Caco-2 (cell line): Measurements from ENCODE around the gene TEN1. TPM values are rescaled to one million over a fixed set of nuclear protein-coding genes. Genes with fewer than 3 reads are reported as not detected.

Experiments
- BruUV-seq: library from RNA; stranded (reverse); fragments of 400-500 nt; replicated peaks from 2 replicates; lab custom pipeline; 2021; lab: Mats Ljungman, UMichigan
- CTCF ChIA-PET: fragments of 300-600 bp; sonication (Branson Sonifier 250); formaldehyde crosslinking; loops from one replicate; lab custom pipeline; 2022; ENCODE audit warnings: antibody characterized with exemption; lab: Charles Lee
- POLR2A ChIA-PET: fragments of 300-600 bp; sonication (Branson Sonifier 250); formaldehyde crosslinking; loops from one replicate; lab custom pipeline; 2022; ENCODE audit warnings: antibody characterized with exemption; lab: Charles Lee
- DNase-seq, 2 experiments: peaks; one replicate each; pipeline versions ENCODE4 v3.0.0 to v3.0.0-alpha.2; 2020 to 2022
- H3K27me3 ChIP-seq: replicated peaks from 2 replicates; pipeline ENCODE4 v1.6.0; 2011; ENCODE audit warnings: low read length; ENCODE audit not compliant: control insufficient read depth, insufficient read depth
- H3K36me3 ChIP-seq: 2 replicates; pipeline ENCODE4 v1.5.1; 2011; ENCODE audit warnings: low read length; ENCODE audit not compliant: control insufficient read depth, insufficient read depth
- H3K4me1 ChIP-seq: fragments of 250-450 bp; sonication (Bioruptor Pico); 2 replicates; pipeline ENCODE4 v1.5.1; 2020; ENCODE audit warnings: mild to moderate bottlenecking
- H3K4me3 ChIP-seq: 2 replicates; pipeline ENCODE4 v1.5.1; 2011; ENCODE audit warnings: low read depth, mild to moderate bottlenecking, control low read depth, low read length
- H3K9me3 ChIP-seq: fragments of 250-450 bp; sonication (Bioruptor Pico); 2 replicates; pipeline ENCODE4 v1.5.1; 2020; ENCODE audit warnings: mild to moderate bottlenecking, moderate library complexity
- H3K27ac Mint-ChIP-seq: one replicate; pipeline ENCODE4 v1.8.0; 2022; ENCODE audit warnings: mixed read lengths; ENCODE audit not compliant: unreplicated experiment
- H3K27me3 Mint-ChIP-seq: one replicate; pipeline ENCODE4 v1.8.0; 2022; ENCODE audit warnings: mixed read lengths; ENCODE audit not compliant: insufficient read depth, unreplicated experiment
- H3K36me3 Mint-ChIP-seq: one replicate; pipeline ENCODE4 v1.8.0; 2022; ENCODE audit warnings: mild to moderate bottlenecking, mixed read lengths; ENCODE audit not compliant: insufficient read depth, unreplicated experiment
- H3K4me1 Mint-ChIP-seq: one replicate; pipeline ENCODE4 v1.8.0; 2022; ENCODE audit warnings: low read depth, mixed read lengths; ENCODE audit not compliant: unreplicated experiment
- H3K4me3 Mint-ChIP-seq: one replicate; pipeline ENCODE4 v1.8.0; 2022; ENCODE audit warnings: mild to moderate bottlenecking, moderate library complexity, mixed read lengths; ENCODE audit not compliant: unreplicated experiment
- H3K9me3 Mint-ChIP-seq: one replicate; pipeline ENCODE4 v1.8.0; 2022; ENCODE audit warnings: mixed read lengths; ENCODE audit not compliant: unreplicated experiment
- CTCF ChIP-seq, 2 experiments: fragments of 200-600 bp in 1 of 2; IDR thresholded peaks; 1 replicate in 1 of 2; 2 replicates in 1 of 2; pipeline versions ENCODE4 v1.5.1 to v1.8.0; 2011 to 2022; ENCODE audit warnings: antibody characterized with exemption in 1 of 2, control low read depth in 1 of 2, inconsistent platforms in 1 of 2, low read depth in 1 of 2, low read length in 1 of 2, mild to moderate bottlenecking in 1 of 2, moderate library complexity in 1 of 2; ENCODE audit not compliant: insufficient read depth in 1 of 2, severe bottlenecking in 1 of 2, unreplicated experiment in 1 of 2
- intact Hi-C: fragments of 100-400 bp; cut with micrococcal nuclease; formaldehyde crosslinking; loops from one replicate; pipeline ENCODE4 v1.10.0; 2022; ENCODE audit not compliant: unreplicated experiment
- total RNA-seq: library from RNA; stranded (reverse); gene quantifications from 2 replicates; pipeline ENCODE4 v1.2.3, GENCODE V29; 2022

TEN1 gene
- total RNA-seq, 1 experiment from 2014 or later = 20.3 TPM

- no peak for TF ChIP-seq CTCF (IDR thresholded peaks at IDR 0.05; ENCODE audit: insufficient read depth in 1 of 2, low read depth in 1 of 2, low read length in 1 of 2, severe bottlenecking in 1 of 2, unreplicated experiment in 1 of 2)
- H3K27me3 Mint-ChIP-seq = no peaks in the 10 kb centered on the region
- no peak overlapping the region for H3K4me3 Mint-ChIP-seq
- ChIA-PET CTCF (interaction anchor here (0.5 to 0.6 kb wide), 2 partner anchors 26 to 91 kb away, joined by 3 to 4 read pairs; no protein-coding TSS in a partner anchor), POLR2A (interaction anchor here (0.9 kb wide), 1 partner anchor 86 kb away, joined by 4 read pairs; the partner anchor contains the start of gene EXOC7)
- H3K4me3 ChIP-seq = no peak overlapping the region
- no TSS peak for BruUV-seq
- intact Hi-C loops = no loop called here
- no peaks in the 10 kb centered on the region for H3K36me3 ChIP-seq
- peaks cover 11% of the 10 kb centered on the region for H3K4me1 ChIP-seq
- no peaks in the 10 kb centered on the region for H3K9me3 ChIP-seq
- H3K27me3 ChIP-seq = no peaks in the 10 kb centered on the region
- H3K27ac Mint-ChIP-seq = no peak overlapping the region
- peaks cover 22% of the 10 kb centered on the region for H3K4me1 Mint-ChIP-seq
- DNase-seq = no peak
- no peaks in the 10 kb centered on the region for H3K9me3 Mint-ChIP-seq
- peaks cover 5% of the 10 kb centered on the region for H3K36me3 Mint-ChIP-seq
Measured at GRCh38 chr17:76017481-76018339, 38.7 kb downstream of the TEN1 start.

GRCh38 chr17:76018340-76018680 is 39.3 kb downstream of the TEN1 start:
- Histone ChIP-seq H3K9me3 (no peaks in the 10 kb centered on the region), H3K4me1 (peaks cover 11% of the 10 kb centered on the region), H3K36me3 (no peaks in the 10 kb centered on the region), H3K27me3 (no peaks in the 10 kb centered on the region), H3K4me3 (no peak overlapping the region)
- H3K4me1 Mint-ChIP-seq = peaks cover 20% of the 10 kb centered on the region
- H3K27ac Mint-ChIP-seq = no peak overlapping the region
- H3K36me3 Mint-ChIP-seq = peaks cover 5% of the 10 kb centered on the region
- ChIA-PET CTCF (interaction anchor here (0.5 kb wide), 1 partner anchor 91 kb away, joined by 3 read pairs; no protein-coding TSS in a partner anchor), POLR2A (interaction anchor here (0.9 kb wide), 1 partner anchor 85 kb away, joined by 4 read pairs; the partner anchor contains the start of gene EXOC7)
- TF ChIP-seq CTCF (IDR thresholded peaks at IDR 0.05; ENCODE audit: insufficient read depth in 1 of 2, low read depth in 1 of 2, low read length in 1 of 2, severe bottlenecking in 1 of 2, unreplicated experiment in 1 of 2) = no peak
- H3K4me3 Mint-ChIP-seq = no peak overlapping the region
- intact Hi-C loops = no loop called here
- DNase-seq = no peak
- H3K9me3 Mint-ChIP-seq = no peaks in the 10 kb centered on the region
- no TSS peak for BruUV-seq
- no peaks in the 10 kb centered on the region for H3K27me3 Mint-ChIP-seq

GRCh38 chr17:76018801-76019200 is 39.8 kb downstream of the TEN1 start:
- no peak for TF ChIP-seq CTCF (IDR thresholded peaks at IDR 0.05; ENCODE audit: insufficient read depth in 1 of 2, low read depth in 1 of 2, low read length in 1 of 2, severe bottlenecking in 1 of 2, unreplicated experiment in 1 of 2)
- ChIA-PET CTCF (no interaction called here), POLR2A (no interaction called here)
- Mint-ChIP-seq H3K27me3 (no peaks in the 10 kb centered on the region), H3K36me3 (peaks cover 5% of the 10 kb centered on the region), H3K27ac (no peak overlapping the region), H3K9me3 (no peaks in the 10 kb centered on the region), H3K4me3 (no peak overlapping the region), H3K4me1 (peaks cover 15% of the 10 kb centered on the region)
- Histone ChIP-seq H3K4me3 (no peak overlapping the region), H3K27me3 (no peaks in the 10 kb centered on the region), H3K4me1 (peaks cover 8% of the 10 kb centered on the region), H3K36me3 (no peaks in the 10 kb centered on the region), H3K9me3 (no peaks in the 10 kb centered on the region)
- intact Hi-C loops = no loop called here
- DNase-seq = no peak
- BruUV-seq = no TSS peak
